WI38 (cell line): Measurements from ENCODE around the gene TBC1D28.
A peak's percentile ranks its signal among the peaks of the same experiment; 100 is the strongest.
"Not testable (repeated sequence)": the region's sequence is repeated elsewhere in the genome, so short reads cannot be mapped to it uniquely, and the experiment has no call there.

Experiments
- H3K4me3 ChIP-seq: 2 replicates; pipeline ENCODE4 v1.5.1; 2011; ENCODE audit warnings: low read depth, mild to moderate bottlenecking, control low read depth, low read length

TBC1D28 gene

DNA sequence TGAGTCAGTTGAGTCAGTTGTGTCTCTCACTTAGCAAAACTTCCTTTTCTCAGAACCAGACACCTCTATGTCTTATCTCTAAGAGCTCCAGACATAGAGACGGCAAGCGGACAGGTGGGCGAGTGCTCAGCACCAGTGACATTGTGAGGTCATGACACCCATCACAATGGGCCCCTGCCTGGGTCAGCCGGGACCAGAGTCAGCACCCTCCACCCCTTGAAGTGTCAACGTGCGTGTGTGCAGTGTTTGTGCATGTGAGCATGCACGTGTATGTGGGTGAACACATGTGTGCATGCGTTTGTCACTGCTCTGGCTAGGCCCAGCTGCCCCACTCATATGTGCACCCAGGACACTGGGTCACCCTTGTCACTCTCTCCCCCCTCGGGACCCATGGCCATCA lies at the start of gene TBC1D28:
Gene TBC1D28 (minus strand): TSS at position 101 of the 400 bp plus-strand sequence. CDS start 3,039 bp downstream, outside the sequence.
- H3K4me3 ChIP-seq = not testable (repeated sequence)

- peak overlapping the region; percentile 60 for H3K4me3 ChIP-seq
Observed at GRCh38 chr17:18682668-18683067, 38.5 kb upstream of the TBC1D28 start.

- H3K4me3 ChIP-seq = peak within 1 kb of the TSS; percentile 60
Observed at GRCh38 chr17:18681767-18682571, 37.8 kb upstream of the TBC1D28 start, which contains the start of gene FOXO3B. Gene FOXO3B, minus strand, starts transcription at chr17:18682314. Its CDS starts 663 bp downstream, at chr17:18681651.

GRCh38 chr17:18677381-18677780 lies 33.2 kb upstream of the TBC1D28 start:
- not testable (repeated sequence) for H3K4me3 ChIP-seq

DNA sequence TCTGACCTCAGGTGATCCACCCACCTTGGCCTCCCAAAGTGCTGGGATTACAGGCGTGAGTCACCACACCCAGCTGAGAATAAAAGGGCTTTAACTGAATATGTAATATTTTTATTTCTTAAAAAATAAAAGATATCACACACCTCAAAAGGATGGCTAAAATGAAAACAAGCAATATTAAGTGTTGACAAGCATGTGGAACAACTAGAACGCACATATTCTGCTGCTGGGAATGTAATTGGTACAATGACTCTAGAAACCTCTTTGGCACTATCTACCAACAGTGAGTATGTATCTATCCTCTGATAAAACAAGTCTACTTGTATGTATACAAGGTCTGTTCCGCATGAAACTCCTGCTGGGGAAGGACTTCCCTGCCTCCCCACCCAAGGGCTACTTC lies 32.7 kb upstream of the TBC1D28 start:
- not testable (repeated sequence) for H3K4me3 ChIP-seq

GRCh38 chr17:18672395-18673227 lies 28.4 kb upstream of the TBC1D28 start:
- not testable (repeated sequence) for H3K4me3 ChIP-seq

- H3K4me3 ChIP-seq = not testable (repeated sequence)
Observed at GRCh38 chr17:18668625-18669024, 24.4 kb upstream of the TBC1D28 start.

GRCh38 chr17:18667535-18667934 lies 23.3 kb upstream of the TBC1D28 start:
- not testable (repeated sequence) for H3K4me3 ChIP-seq

GRCh38 chr17:18666326-18666725 lies 22.1 kb upstream of the TBC1D28 start:
- not testable (repeated sequence) for H3K4me3 ChIP-seq

DNA sequence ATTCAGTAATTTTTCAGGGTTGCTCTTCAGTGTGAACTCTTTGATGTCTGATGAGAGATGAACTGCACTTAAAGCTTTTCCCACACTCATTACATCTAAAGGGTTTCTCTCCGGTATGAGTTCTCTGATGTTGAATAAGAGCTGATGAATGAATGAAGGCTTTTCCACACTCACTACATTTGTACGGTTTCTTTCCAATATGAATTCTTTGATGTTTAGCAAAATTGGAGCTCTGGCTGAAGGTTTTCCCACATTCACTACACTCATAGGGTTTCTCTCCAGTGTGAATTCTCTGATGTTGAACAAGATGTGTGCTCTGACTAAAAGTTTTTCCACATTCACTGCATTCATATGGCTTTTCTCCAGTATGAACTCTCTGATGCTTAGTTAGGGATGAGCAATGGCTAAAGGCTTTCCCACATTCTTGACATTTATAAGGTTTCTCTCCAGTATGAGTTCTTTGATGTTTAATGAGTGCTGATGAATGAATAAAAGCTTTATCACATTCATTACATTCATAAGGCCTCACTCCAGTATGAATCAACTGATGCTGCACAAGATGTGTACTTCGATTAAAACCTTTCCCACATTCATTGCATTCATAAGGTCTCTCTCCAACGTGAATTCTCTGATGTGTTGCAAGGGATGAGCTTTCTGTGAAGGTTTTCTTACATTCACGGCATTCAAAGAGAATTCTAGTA lies 17.9 kb upstream of the TBC1D28 start:
- H3K4me3 ChIP-seq = not testable (repeated sequence)

GRCh38 chr17:18650094-18650493 lies 5.9 kb upstream of the TBC1D28 start:
- H3K4me3 ChIP-seq = not testable (repeated sequence)

- not testable (repeated sequence) for H3K4me3 ChIP-seq
Observed at GRCh38 chr17:18643124-18643523, 1.1 kb downstream of the TBC1D28 start.

GRCh38 chr17:18638357-18638756 lies 5.8 kb downstream of the TBC1D28 start:
- H3K4me3 ChIP-seq = not testable (repeated sequence)

GRCh38 chr17:18636237-18636636 lies 8.0 kb downstream of the TBC1D28 start:
- H3K4me3 ChIP-seq = not testable (repeated sequence)

DNA sequence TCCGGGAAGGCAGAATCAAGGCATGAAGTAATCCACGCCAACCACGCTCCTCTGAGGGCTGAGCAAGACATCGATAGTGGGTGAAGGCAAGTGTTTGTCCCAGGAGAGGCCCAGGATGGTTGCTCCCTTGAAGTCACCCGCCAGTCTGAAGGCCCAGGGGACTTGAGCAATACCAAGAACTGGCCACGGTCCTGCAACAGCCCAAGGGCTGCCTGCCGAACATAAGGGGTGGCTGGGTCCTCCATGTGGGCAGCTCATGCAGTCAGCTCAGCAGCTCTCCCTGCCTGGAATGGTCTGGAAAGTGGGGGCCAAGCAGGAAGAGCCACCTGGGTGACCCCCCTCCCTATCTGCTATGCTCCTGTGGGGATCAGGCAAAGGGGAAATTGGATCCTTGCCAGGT lies 8.4 kb downstream of the TBC1D28 start:
- H3K4me3 ChIP-seq = not testable (repeated sequence)

- peak overlapping the region; percentile 17; the same call in 1 of the 2 replicates for H3K4me3 ChIP-seq
Observed at GRCh38 chr17:18634550-18635263, 9.5 kb downstream of the TBC1D28 start.
